Stimulated activated naive CD8-positive, alpha-beta T cell treated with anti-CD3 and anti-CD28 coated beads, Interleukin-15, Interleukin-2, amounts not matched to agents 100 U/mL and 50 U/mL, for 24 hours (primary cell): Measurements from ENCODE around the gene FABP6.

ENCODE experiments used
- ATAC-seq: fragments of 150-1000 bp; cut with Tn5 transposase; one replicate; pipeline ENCODE4 v1.10.0; 2021
- DNase-seq: peaks from one replicate; pipeline ENCODE4 v3.0.0; 2021

Gene FABP6

GRCh38 chr5:160262151-160263074 lies 33.1 kb downstream of the FABP6 start:
- ATAC-seq (no peak), DNase-seq (no peak)

GRCh38 chr5:160263326-160263855 lies 34.1 kb downstream of the FABP6 start:
- DNase-seq, result no peak
- ATAC-seq, result no peak

- no peak for ATAC-seq
- no peak for DNase-seq
Observed at GRCh38 chr5:160266044-160266443, 36.7 kb downstream of the FABP6 start.

GRCh38 chr5:160266752-160267345 lies 37.5 kb downstream of the FABP6 start:
- no peak for ATAC-seq
- no peak for DNase-seq

GRCh38 chr5:160268121-160268520 lies 38.8 kb downstream of the FABP6 start:
- DNase-seq (no peak), ATAC-seq (no peak)

GRCh38 chr5:160269017-160269416 lies 39.7 kb downstream of the FABP6 start:
- ATAC-seq, result peak; percentile 21
- peak; percentile 8 for DNase-seq

- DNase-seq (no peak), ATAC-seq (no peak)
Observed at GRCh38 chr5:160270704-160271103, 41.4 kb downstream of the FABP6 start.

- DNase-seq (peak; percentile 27), ATAC-seq (peak; percentile 67)
Observed at GRCh38 chr5:160271396-160271795, 42.1 kb downstream of the FABP6 start.

GRCh38 chr5:160271836-160272235 lies 42.5 kb downstream of the FABP6 start:
- ATAC-seq (no peak), DNase-seq (no peak)

- ATAC-seq (no peak), DNase-seq (no peak)
Observed at GRCh38 chr5:160272264-160272663, 43.0 kb downstream of the FABP6 start.

GRCh38 chr5:160272889-160273288 lies 43.6 kb downstream of the FABP6 start:
- ATAC-seq (no peak), DNase-seq (no peak)

- no peak for DNase-seq
- no peak for ATAC-seq
Observed at GRCh38 chr5:160274483-160274931, 45.2 kb downstream of the FABP6 start.

GRCh38 chr5:160278343-160278742 lies 49.0 kb downstream of the FABP6 start:
- ATAC-seq (no peak), DNase-seq (no peak)

- no peak for ATAC-seq
- no peak for DNase-seq
Observed at GRCh38 chr5:160280384-160281095, 51.2 kb downstream of the FABP6 start.

GRCh38 chr5:160281275-160281674 lies 52.0 kb downstream of the FABP6 start:
- DNase-seq, result no peak
- ATAC-seq, result no peak

- DNase-seq (no peak), ATAC-seq (no peak)
Observed at GRCh38 chr5:160284291-160284873, 55.1 kb downstream of the FABP6 start.

- ATAC-seq (no peak), DNase-seq (no peak)
Observed at GRCh38 chr5:160285316-160285715, 56.0 kb downstream of the FABP6 start.

- ATAC-seq, result no peak
- no peak for DNase-seq
Observed at GRCh38 chr5:160286947-160287346, 57.6 kb downstream of the FABP6 start.

- ATAC-seq (no peak), DNase-seq (no peak)
Observed at GRCh38 chr5:160287378-160288051, 58.2 kb downstream of the FABP6 start.
